Epithelial cell of prostate (primary cell): ENCODE data around the gene PCDH9.

Experiments used
- DNase-seq: peaks from one replicate; pipeline ENCODE4 v3.0.0-alpha.2; 2011; ENCODE audit warnings: low read depth, low spot score
- H3K27ac ChIP-seq: fragments of 450-650 bp; 2 replicates; pipeline ENCODE4 v1.5.1; 2017; ENCODE audit warnings: mild to moderate bottlenecking

Gene PCDH9

GRCh38 chr13:66994517-66995202 lies 235.5 kb downstream of the PCDH9 start:
- H3K27ac ChIP-seq = no peak overlapping the region
- DNase-seq = no peak

GRCh38 chr13:66994097-66994496 lies 236.0 kb downstream of the PCDH9 start:
- no peak overlapping the region for H3K27ac ChIP-seq
- DNase-seq = no peak

GRCh38 chr13:66992719-66993118 lies 237.4 kb downstream of the PCDH9 start:
- no peak for DNase-seq
- H3K27ac ChIP-seq = no peak overlapping the region

GRCh38 chr13:66992183-66992582 lies 238.0 kb downstream of the PCDH9 start:
- DNase-seq = no peak
- no peak overlapping the region for H3K27ac ChIP-seq

GRCh38 chr13:66984241-66984640 lies 245.9 kb downstream of the PCDH9 start:
- no peak overlapping the region for H3K27ac ChIP-seq
- no peak for DNase-seq

GRCh38 chr13:66981912-66982311 lies 248.2 kb downstream of the PCDH9 start:
- H3K27ac ChIP-seq = no peak overlapping the region
- DNase-seq = no peak

- no peak for DNase-seq
- no peak overlapping the region for H3K27ac ChIP-seq
Observed at GRCh38 chr13:66977161-66977560, 253.0 kb downstream of the PCDH9 start.

- no peak overlapping the region for H3K27ac ChIP-seq
- no peak for DNase-seq
Observed at GRCh38 chr13:66974889-66975288, 255.2 kb downstream of the PCDH9 start.

- DNase-seq = no peak
- no peak overlapping the region for H3K27ac ChIP-seq
Observed at GRCh38 chr13:66974174-66974573, 256.0 kb downstream of the PCDH9 start.

- H3K27ac ChIP-seq = no peak overlapping the region
- no peak for DNase-seq
Observed at GRCh38 chr13:66972659-66973058, 257.5 kb downstream of the PCDH9 start.

- no peak for DNase-seq
- H3K27ac ChIP-seq = no peak overlapping the region
Observed at GRCh38 chr13:66971004-66971403, 259.1 kb downstream of the PCDH9 start.

GRCh38 chr13:66969291-66969690 lies 260.8 kb downstream of the PCDH9 start:
- DNase-seq = no peak
- no peak overlapping the region for H3K27ac ChIP-seq

GRCh38 chr13:66967811-66968597 lies 262.1 kb downstream of the PCDH9 start:
- no peak for DNase-seq

GRCh38 chr13:66965181-66965580 lies 265.0 kb downstream of the PCDH9 start:
- DNase-seq = no peak
- no peak overlapping the region for H3K27ac ChIP-seq

More at GRCh38 chr13:66967811-66968597, 262.1 kb downstream of the PCDH9 start:
- no peak overlapping the region for H3K27ac ChIP-seq

GRCh38 chr13:66962953-66963352 lies 267.2 kb downstream of the PCDH9 start:
- no peak overlapping the region for H3K27ac ChIP-seq
- DNase-seq = no peak

GRCh38 chr13:66958611-66959010 lies 271.5 kb downstream of the PCDH9 start:
- H3K27ac ChIP-seq = no peak overlapping the region
- DNase-seq = no peak

- DNase-seq = no peak
- no peak overlapping the region for H3K27ac ChIP-seq
Observed at GRCh38 chr13:66952507-66952906, 277.6 kb downstream of the PCDH9 start.

- DNase-seq = no peak
- no peak overlapping the region for H3K27ac ChIP-seq
Observed at GRCh38 chr13:66951426-66951825, 278.7 kb downstream of the PCDH9 start.

- DNase-seq = no peak
- H3K27ac ChIP-seq = no peak overlapping the region
Observed at GRCh38 chr13:66950666-66951065, 279.5 kb downstream of the PCDH9 start.

GRCh38 chr13:66948910-66949309 lies 281.2 kb downstream of the PCDH9 start:
- no peak overlapping the region for H3K27ac ChIP-seq
- no peak for DNase-seq

GRCh38 chr13:66943530-66943929 lies 286.6 kb downstream of the PCDH9 start:
- H3K27ac ChIP-seq = no peak overlapping the region
- DNase-seq = no peak

GRCh38 chr13:66940113-66940512 lies 290.0 kb downstream of the PCDH9 start:
- H3K27ac ChIP-seq = peak overlapping the region; percentile 4
- no peak for DNase-seq
